HG02588 (cell line): ENCODE measurements around the gene SLIT3.

Source experiments
- ATAC-seq: cut with Tn5 transposase; IDR thresholded peaks from one replicate; pipeline ENCODE4 v1.9.1; 2021; ENCODE audit warnings: mild to moderate bottlenecking, moderate library complexity; ENCODE audit not compliant: unreplicated experiment

The SLIT3 gene

DNA sequence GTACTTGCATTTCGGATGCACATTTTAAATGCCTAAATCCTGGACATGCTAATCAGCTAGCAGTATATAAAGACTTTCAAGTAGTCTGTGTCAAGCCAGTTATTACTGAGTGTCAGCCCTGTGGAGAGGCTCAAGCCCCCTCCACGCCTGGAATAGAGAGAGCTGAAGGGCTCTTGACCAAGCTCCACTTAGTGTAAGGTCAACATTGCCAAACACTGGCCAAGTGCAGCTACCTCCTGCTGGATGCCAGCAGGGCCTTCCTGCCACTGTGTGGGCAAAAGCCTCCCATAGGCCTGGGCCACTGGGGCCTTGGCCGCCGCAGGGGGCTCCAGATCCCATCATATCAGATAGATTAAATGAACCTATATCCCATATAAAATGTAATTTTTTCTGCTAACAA, 482.4 kb downstream of the SLIT3 start:
- no peak for ATAC-seq

DNA sequence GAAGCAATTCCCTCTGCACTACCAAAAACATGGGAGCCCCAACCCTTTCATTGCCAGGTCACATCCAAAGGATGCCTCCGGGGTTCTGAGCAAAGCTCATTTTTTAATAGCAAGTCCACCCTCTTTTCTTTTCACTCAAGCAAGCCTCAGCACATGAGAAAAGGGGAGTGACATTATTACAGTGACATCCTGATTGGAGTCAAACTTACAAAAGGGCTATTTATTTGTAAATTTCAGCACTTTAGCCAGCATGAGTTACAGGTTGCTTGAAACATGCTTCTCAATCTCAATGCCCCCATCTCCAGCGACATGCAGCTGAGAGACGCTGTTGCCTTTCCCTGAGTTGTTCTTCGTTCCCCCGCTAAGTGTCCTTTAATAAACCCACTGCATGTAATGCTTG, 483.3 kb downstream of the SLIT3 start:
- ATAC-seq = no peak

DNA sequence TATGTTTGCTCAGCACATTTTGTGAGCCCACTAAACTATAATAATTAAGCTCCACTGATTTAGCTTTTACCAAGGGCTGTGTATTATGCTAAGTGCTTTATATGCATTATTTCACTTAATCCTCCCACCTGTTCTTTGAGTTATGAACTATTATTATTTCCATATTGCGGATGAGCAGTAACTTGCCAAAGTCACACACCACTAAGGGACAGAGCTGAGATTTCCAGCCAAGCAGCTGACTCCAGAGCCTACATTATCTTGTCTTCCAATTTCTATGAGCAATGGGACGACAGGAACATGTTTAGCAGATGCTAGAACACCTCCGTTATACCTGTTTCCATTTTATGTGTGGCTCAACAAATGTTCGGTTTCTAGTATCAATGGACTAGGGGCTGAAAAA, 484.3 kb downstream of the SLIT3 start:
- no peak for ATAC-seq

DNA sequence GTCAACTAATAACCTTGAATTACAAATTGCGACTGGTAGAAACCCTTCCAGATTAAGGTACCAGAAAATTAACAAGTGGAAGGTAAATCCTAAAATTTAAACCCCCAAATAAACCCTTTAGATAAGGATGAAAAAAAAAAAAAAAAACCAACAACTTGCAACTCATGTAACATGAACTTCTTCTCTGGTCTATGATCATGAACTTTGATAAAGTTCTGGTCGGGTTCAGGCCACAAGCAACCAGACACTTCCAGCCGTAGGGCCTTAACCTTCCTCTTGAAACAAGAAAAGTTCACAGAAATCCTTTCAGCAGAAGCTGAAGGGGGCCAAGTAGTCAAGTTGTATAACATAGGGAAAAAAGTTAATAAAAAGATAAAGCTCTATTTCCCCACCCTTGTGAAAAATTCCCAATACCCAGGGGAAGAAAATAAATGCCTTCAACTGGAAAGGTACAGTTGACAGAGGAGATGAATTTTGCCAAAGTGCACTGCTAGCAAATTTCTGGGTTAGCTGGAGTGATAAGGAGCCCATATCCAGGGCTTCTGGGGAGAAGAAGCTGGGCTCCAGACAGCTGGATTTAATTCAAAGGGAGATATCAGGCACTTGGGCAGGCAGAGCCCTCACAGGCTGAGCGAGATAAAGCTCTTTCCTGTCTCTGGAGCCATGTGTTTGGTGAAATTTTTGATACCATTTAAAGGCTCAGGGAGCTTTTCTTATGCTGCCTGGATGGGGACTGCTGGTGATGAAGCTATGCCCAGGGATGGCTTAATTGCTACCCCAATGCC, 487.6 kb downstream of the SLIT3 start:
- ATAC-seq = no peak

DNA sequence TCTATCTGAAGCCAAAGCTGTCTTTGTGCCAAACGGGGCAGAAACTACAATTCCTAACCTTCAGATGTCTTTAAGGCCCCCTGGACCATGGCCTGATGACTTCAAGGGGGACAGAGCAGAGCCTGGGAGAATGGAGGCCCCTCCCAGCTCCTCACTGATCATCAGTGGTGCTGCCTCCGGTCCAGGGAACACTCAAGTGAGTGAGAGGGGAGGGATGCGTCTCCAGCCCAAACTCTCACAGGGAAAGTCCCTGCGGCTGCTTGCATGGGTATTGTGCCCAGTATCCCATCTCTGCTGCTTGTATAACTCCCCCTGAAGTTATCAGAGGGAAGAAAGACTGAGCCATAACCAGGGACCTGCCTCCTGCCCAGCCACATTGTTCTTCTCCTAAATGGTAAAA, 490.3 kb downstream of the SLIT3 start:
- ATAC-seq = no peak

DNA sequence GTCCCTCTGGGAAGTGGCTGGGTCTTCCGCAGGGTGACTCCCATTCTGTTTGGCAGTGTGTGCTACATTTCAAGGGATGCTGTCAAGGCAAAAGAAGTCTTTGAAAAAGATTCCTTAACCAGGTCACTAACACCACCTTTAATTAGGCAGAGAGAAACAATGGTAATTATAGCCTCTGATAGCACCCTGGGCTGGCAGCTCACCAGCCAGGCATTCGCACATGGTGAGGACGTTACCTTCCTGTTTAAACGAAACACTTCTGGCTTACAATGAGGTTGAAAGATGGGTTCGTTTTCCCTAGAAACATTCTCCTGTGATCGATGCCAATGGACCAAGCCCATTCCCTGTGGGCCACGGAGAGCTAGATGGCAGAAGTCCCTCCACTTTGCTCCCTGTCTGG, 491.7 kb downstream of the SLIT3 start:
- no peak for ATAC-seq

DNA sequence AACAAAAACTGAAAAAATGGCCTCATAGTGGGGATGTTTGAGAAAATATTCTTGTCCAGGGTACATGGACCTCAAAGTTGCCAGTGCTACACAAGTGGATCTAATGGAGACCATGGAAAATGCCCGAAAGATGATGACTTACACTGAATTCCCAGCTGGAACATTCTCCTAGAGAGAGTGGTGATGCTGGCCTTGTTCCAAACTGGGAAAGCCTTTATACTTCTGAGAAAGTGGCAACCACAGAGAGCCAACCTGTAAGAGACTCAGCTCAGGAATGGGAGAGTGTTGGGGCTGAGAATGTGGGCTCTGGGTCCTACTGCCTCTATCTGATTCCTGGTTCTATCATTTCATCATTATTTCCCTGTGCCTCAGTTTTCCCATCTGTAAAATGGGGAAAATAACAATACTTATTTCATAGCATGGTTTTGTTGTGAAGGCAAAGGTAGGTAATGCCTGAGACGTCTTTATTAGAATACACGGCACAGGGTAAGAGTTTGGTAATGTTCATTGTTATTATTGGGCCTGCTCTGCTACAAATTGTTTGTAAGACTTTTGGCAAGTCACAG, 492.8 kb downstream of the SLIT3 start:
- ATAC-seq = no peak

DNA sequence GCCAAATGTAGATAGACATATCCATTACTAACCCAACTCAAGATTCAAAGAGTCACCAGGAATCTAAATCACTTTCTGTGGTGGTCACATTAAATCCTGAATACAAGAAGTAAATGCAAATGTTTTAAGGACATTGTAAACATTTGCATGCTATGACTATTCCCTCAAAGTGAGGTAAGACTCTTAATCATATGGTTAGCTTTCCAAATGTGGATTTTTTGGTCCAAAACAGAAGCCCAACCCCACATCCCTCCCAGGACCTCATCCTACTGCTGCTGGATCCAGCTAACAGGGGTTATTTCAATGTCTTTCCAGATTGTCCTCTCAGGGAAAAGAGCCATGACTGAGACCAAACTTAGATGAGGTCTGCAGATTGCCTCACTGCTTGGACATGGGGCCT, 493.7 kb downstream of the SLIT3 start:
- no peak for ATAC-seq

DNA sequence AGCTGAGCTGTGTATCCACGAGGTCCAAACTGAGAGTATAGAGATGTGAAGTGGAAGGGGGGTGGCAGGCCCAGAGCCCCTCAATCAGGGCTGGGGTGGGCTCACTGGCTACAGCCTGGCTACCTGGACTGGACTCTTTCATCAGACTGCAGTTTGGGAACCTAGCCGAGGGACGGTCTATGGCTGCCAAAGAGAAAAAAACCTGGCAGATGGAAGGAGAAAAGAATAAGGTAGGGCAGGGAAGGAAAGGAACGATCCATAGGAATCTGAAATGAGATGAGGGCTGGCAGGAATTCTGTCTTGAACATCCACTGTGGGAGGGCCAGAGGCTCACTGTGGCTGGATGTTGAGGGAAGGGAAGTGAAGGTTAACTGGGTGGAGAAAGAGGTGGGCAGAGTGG, 497.4 kb downstream of the SLIT3 start:
- ATAC-seq = no peak

DNA sequence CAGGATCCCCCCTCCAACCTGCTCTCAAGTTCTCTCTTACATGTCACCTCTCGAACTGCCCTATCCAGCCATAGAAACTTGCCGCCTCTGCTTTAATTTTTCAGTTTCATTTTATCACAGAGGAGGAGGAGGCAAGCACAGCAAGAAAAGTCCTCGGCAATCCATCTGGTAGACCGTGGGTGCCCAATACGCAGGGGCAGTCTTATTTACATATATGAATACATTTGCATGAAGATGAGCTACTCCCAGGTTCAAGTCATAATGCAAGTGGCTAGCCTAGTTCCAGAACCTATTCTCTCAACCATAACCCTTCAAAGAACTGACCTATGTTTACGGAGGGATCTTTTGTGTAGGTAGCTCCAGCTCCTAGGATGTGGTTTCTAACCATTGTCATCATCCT, 498.6 kb downstream of the SLIT3 start:
- peak; percentile 64 for ATAC-seq

DNA sequence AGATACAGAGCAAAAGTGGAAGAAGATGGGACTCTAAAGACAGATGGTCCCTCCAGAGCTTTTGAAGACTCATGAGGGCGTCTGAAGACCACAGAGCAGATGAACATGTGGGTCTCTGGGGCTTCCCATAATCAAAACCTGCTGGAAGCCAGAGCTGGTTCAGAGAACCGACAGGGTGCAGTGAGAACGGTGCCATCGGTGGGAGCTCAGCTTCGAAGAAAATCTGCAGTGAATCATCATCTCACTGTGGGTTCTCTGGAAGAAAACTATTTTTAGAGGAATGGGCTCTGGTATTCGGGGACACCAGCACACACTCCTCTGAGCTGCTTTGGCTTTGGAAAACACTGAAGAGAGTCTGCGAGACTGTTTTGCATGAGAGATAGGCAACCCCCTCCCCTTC, 499.4 kb downstream of the SLIT3 start:
- no peak for ATAC-seq

DNA sequence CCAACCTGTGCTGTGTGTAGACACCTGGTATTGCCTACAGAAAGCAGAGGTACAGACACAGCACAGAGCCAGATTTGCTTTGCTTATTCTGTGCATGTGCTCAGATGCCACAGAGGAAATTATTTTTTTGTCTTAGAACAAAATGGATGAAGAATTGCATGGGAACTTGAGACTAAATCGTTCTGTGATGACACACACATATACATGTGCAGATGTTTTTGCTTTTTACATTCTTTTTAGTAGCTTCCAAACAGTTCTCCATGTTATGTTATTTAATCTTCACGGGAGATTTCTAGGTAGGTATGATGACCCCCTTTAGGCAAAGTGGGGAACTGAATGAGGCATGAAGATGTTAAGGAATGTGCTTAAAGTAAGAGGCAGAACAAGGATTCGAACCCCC, 500.2 kb downstream of the SLIT3 start:
- ATAC-seq = no peak

DNA sequence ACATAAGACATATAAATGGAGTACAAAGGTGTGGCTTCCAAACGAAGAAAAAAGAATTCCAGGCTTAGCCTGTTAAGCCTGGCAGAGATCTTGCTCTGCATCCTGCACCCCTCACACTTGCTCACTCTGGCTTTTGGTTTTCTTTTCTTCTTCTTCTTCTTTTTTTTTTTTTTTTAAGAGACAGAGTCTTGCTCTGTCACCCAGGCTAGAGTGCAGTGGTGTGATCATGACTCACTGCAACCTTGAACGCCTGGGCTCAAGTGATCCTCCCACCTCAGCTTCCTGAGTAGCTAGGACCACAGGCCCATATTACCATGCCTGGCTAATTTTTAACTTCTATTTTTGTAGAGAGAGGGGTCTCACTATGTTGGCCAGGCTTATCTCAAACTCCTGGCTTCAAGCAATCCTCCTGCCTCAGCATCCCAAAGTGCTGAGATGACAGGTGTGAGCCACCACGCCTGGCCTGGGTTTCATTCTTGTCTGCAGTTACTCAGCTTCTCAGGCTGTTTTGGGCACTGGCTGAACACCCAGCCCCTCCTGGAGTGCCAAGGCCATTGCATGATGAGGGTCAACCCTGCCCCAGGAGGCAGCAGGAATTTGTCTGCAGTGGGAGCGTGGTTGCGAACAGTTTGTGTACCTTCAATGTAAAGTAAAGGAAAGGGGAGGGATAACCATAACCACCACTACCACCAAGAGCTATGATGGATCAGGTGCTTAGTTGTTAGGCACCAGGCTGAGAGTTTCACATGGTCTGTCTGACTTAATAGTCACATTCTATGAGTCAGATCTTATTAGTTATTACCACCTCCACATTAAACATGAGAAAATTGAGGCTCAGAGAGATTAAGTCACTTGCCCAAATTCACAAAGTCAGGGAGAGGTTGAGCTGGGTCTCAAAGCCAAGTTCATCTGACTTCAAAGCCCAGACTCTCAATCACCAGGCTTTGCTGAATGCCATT, 502.6 kb downstream of the SLIT3 start:
- no peak for ATAC-seq

DNA sequence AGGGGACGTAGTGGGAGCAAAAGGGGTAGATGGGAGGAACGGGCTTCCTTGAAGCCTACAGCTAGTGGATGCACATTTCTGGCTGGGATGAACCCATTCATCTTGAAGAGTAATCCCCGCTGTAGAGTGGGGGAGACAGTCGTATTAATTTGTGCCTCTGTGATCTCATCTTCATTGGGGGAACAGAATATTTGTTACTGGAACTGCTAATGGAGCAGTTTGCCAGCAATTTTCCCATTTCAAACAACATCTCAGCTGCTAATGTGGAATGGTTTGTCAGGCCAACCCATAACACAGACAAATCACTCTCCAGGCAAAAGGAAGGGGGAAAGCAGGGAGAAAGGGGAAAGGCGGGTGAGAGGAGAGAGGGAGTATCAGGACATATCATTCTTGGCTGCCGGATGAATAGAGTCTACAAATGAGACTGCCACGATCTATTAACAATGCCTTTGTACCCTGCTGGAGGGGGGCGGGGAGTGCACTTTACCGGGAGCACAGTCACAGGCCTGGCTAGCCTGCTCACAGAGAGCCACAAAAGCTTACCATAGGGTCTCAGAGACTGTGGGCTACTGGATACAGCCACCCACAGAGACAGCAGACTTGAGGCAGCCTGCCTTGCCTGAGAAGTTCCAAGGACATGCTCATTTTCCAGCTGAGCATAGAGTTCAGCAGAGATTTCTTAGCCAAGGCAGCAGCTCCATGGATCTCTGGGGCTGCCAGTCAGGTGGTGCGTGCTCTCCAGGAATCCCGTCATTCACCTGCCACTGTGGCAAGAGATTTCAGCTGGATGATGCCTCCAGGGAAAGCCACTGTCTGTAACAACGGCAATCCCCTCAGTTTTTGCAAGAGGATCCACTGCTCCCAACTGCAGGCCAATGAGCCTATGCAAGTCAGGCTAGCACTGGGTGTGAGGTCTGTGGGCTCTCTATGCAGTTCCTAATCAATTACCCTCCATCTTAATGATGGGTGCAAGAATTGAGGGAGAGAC, 504.1 kb downstream of the SLIT3 start:
- ATAC-seq = no peak

DNA sequence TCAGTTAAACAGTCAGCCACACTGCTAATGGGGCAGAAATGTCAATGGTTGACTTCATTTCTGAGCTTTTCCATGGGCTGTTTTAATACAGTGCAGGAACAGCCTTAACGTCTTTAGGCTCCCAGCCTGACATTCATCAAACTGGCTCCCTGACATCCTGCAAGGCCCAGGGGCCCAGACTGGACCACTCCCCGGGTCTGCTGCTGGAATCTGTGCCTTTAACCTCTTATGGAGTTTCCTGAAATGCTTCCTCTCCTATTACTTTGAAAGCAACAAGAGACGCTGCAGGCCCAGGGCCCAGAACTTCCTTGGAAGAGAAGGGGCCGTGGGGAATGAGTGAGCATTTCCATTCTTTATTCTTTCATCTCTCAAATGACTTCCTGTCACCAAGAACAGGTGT, 504.9 kb downstream of the SLIT3 start:
- ATAC-seq = no peak

DNA sequence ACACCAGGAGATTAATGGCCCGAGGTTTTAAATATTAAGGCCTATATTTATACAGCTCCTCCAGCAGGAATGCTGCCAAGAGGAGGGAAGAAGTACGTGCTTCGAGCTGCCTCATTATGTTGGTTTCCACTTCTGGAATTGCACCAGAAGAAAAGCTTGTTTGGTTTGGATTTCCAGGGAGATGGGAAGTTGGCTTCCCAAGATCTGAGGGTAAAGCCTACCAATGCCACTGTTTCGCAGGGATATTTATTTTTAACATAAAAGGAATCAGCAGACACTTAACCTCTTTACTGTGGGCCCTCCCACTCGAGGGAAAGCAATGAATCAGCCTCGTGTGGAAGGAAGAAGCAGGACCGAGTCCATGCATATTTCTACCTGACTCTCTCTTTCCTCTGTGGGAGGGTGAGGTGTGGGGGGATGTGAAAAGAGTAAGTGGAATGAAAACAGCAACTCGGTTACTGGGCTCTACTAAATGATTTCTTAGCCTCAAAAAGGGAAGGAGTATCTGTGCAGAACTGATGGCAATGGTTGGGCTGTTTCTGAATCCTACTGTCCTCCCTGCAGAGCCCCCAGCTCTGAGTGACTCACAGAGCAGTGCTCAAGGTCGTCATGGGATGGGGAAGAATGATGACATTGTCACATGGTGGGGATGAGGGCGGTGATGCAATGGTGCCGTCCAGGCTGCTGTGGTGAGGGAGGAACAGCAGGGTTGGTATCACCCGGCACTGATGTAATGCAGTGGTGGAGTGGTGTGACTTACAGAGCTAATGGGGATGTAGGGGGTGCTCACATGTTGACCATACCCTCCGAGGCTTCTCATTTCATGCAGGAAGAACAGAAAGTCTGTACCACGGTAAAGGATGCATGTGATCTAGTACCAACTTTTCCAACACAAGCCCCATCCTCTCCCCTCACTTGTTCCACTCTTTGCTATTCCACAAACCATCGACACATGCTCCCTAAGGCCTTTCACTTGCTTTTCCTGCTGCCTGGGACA, 506.8 kb downstream of the SLIT3 start:
- no peak for ATAC-seq

DNA sequence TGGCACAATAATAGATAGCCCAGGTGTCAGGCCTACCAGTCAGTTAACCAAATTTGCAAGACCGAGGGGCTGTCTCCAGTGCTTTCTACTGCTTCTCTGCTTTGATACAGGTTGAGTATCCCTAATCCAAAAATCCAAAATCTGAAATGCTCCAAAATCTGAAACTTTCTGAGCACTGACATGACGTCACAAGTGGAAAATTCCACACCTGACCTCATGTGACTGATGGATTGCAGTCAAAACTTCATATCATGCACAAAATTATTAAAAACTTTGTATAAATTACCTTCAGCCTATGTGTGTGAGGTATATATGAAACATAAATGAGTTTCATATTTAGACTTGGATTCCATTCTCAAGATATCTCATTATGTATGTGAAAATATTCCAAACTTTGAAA, 508.3 kb downstream of the SLIT3 start:
- no peak for ATAC-seq

DNA sequence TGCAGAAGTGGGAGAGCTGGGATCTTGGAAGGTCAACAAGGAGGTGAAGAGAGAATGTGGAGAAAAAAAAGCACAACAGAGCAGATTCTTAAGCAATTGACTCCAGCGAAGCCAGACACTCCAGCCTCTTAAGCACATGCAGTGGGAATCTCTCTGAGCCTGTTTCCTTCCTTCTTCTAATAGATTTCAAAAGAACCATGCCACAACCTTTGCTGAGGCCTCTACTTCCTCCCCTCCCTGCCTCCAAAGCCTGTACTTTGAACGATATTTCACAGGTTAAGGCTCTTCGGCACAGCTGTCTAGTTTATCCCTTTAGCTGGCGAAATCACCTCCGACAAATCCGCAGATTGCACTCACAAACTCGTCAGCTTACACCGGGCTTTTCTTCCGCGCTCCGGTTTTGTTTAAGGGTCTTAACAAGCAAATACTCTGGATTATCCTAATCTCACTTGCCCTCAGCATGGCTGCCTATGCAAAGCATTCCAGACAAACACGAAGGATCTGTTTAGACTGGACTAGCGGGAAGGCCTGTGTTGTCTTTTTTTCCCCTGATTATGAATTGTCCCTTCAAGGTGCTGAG, 510.2 kb downstream of the SLIT3 start:
- no peak for ATAC-seq

DNA sequence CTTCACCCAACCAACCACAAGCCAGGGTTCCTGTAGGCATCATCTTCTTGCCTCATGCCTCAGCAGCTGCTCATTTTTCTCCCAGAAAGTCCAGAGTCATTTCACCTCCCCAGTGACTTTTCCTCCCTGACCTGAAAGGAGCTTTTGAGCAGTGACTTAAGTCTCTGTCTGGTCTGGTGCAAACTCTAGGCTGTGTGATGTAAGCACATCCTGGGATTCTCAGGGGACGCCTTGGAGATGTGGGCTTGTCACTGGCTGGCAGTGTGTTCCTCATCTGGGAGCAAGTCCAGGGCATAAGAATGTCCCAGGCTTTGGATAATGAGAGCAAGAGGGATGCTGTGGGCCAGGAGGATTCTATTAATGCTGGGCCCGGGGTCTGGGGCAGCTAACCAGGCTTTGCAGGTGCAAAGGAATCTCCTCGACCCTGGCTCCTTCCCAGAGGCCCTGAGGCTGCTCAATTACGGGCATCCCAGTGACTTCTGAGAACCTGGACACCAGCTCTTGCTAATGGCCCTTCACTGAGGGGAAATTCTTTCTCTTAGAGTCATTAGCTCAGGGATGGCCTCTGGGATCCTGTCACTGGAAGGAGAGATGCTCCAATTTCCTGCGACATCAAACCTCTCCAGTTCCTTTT, 510.8 kb downstream of the SLIT3 start:
- no peak for ATAC-seq
